GM12864 (cell line): ENCODE data around the gene RAB40B.

Experiments used
- DNase-seq: peaks from one replicate; pipeline ENCODE4 v3.0.0-alpha.2; 2011; ENCODE audit warnings: low read depth
- H3K4me3 ChIP-seq: 2 replicates; pipeline ENCODE4 v1.5.1; 2011; ENCODE audit warnings: mild to moderate bottlenecking, low read depth, low read length, control low read depth
- TF ChIP-seq, protein P1 (sequence below): IDR thresholded peaks from 2 replicates; pipeline ENCODE4 v1.5.1; 2011; ENCODE audit warnings: low read depth, mild to moderate bottlenecking, moderate library complexity, low read length, control low read depth, inconsistent platforms; ENCODE audit errors: missing control alignments

RAB40B gene

DNA sequence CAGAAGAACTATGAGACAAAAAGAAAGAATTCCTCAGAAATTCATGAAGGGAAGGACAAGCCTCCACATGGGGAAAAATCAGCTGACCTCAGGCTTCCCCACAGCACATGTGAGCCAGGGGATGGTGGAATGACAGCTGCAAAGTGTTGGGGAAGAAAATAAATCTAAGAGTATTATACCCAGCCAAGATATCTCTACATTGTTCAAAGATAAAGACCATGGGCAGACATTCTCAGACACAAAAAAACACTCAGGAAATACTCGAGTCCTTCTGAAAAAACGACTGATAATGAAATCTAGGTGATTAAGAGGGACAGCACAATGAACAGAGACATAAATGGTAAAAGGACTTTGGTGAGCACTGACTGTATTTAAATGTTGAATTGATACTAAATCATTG is 3.9 kb downstream of the RAB40B start:
- no peak for DNase-seq
- TF ChIP-seq, protein P1, sequence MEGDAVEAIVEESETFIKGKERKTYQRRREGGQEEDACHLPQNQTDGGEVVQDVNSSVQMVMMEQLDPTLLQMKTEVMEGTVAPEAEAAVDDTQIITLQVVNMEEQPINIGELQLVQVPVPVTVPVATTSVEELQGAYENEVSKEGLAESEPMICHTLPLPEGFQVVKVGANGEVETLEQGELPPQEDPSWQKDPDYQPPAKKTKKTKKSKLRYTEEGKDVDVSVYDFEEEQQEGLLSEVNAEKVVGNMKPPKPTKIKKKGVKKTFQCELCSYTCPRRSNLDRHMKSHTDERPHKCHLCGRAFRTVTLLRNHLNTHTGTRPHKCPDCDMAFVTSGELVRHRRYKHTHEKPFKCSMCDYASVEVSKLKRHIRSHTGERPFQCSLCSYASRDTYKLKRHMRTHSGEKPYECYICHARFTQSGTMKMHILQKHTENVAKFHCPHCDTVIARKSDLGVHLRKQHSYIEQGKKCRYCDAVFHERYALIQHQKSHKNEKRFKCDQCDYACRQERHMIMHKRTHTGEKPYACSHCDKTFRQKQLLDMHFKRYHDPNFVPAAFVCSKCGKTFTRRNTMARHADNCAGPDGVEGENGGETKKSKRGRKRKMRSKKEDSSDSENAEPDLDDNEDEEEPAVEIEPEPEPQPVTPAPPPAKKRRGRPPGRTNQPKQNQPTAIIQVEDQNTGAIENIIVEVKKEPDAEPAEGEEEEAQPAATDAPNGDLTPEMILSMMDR = no peak
- no peak overlapping the region for H3K4me3 ChIP-seq

DNA sequence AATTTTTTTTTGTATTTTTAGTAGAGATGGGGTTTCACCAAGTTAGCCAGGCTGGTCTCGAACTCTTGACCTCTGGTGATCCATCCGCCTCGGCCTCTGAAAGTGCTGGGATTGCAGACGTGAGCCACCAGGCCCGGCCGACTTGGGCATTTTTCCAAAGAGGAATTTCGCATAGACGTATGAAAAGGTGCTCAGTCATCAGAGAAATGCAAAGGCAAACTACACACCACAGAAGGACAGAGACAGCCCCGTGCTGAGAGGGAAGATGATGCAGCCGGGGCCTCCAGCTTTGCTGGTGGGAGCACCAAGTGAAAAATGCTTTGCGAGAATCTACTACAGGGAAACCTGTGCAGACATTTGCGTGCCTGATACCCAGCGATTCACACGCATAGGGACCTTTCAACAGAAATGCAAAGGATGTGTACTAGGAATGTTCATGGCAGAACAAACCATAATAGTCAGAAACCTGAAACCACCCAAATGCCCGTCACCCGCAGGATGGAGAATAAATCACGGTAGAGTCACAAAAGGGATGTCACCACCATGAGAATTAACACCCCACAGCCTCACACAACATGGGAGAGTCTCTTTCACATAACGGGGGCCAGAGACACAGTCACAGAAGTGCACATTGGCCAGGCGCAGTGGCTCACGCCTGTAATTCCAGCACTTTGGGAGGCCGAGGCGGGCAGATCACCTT is 5.2 kb downstream of the RAB40B start:
- no peak for DNase-seq
- H3K4me3 ChIP-seq = no peak overlapping the region
- TF ChIP-seq, protein P1 = no peak

DNA sequence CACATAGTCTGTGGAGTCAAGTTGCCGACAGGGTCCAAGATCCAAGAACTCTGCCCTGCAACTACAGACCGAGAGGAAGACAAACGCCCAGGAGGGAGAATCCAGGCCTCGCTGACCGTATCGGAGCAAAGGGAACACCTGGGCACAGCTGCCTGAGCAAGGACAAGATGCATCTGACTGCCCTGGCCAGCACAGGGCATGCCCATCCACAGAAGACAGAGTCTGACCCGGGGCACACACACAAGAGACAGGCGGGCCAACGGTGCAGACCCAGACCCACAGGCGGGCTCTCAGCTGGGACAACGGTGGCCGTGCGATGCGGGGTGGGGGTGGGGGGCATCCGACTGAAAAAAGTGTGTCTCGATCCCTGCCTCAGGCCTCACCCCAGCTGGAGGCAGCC is 6.2 kb downstream of the RAB40B start:
- no peak overlapping the region for H3K4me3 ChIP-seq
- DNase-seq = no peak
- TF ChIP-seq, protein P1 = no peak

DNA sequence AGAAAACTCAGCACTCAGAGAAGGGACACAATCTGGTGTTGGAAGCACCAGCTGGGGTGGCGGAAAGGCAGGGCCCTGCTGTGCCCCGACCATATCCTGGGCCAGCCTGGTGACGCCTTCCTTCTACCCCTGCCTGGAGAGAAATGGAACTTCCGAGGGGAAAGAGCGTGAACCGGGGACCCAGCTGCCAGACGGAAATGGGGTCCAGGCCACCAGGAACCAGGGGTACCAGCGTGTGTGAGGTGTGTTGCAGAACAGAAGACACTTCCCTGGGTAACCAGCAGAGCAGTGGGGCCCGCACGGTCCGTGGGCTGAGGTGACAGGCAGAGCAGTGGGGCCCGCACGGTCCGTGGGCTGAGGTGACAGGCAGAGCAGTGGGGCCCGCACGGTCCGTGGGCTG is 6.8 kb downstream of the RAB40B start:
- DNase-seq = no peak
- TF ChIP-seq, protein P1 = no peak

DNA sequence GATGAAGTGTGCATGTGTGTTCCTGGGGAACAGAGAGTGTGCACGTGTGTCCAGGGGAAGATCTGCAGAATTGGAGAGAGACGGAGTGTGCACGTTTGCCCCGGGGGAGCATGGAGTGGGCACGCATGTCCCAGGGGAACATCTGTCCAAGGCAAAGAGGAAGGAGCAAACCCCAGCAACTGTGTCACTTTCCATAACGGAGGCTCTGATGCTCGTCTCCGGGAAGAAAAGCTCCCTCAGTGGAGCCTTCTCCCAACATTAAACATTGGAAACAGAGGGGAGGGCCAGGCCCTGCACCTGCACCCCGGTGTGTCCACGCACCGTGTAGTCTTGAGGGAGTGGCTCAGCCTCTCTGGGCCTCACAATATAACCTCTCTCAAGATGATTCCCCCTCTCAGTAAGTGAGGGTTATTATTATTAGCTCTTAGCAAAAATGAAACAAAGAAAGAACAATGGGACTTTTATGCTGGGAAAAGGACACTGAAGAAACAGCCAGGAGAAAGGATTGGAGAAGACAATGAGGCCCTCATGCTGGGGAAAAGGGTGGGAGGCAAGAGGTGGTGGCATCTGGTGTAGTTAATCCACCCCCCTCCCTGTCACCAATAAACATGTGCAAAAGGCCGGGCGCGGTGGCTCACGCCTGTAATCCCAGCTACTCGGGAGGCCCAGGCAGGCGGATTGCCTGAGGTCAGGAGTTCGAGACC is 7.6 kb downstream of the RAB40B start:
- DNase-seq = no peak
- no peak overlapping the region for H3K4me3 ChIP-seq
- TF ChIP-seq, protein P1 = no peak

More for the DNA sequence above, 6.8 kb downstream of the RAB40B start:
- H3K4me3 ChIP-seq = no peak overlapping the region

DNA sequence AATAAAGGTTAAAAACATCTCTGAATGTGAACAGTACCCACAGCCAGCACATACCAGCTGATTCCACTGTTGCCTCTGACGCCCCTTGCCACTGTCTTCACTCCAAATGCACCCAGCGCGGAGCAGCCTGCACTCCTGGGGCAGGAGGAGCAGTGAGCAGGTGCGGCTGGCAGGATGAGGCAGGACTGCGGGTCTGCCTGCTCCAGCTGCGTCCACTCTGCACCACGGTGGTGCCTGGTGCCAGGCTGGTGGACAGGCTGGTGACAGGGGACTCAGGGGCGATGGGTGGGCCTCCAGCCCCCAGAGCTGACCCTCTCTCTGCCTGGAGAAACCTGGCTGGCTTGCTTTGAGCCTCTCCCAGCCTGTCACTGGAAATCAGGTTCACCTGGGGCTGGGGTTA is 9.4 kb downstream of the RAB40B start:
- no peak for DNase-seq
- TF ChIP-seq, protein P1 = no peak
- H3K4me3 ChIP-seq = no peak overlapping the region
